ENCODE measurements around the gene RNF214. TPM values are rescaled to one million over a fixed set of nuclear protein-coding genes. Genes with fewer than 3 reads are reported as not detected.

The RNF214 gene
- total RNA-seq, 2 donors from 2014 or later = 14.6 to 21.8 TPM

GRCh38 chr11:117302228-117302627, 69.8 kb downstream of the RNF214 start:
- no peak overlapping the region for H3K27ac ChIP-seq
- DNase-seq (ENCODE audit: low spot score) = no peak
- H3K9me3 ChIP-seq = no peaks in the 10 kb centered on the region
- H3K36me3 ChIP-seq = peaks cover 4% of the 10 kb centered on the region
- H3K4me1 ChIP-seq (ENCODE audit: control insufficient read depth in 1 of 2, low read depth in 2 of 2) = peaks cover 0 to 10% of the 10 kb centered on the region in 2 donors
- H3K27me3 ChIP-seq (replicated peaks; ENCODE audit: insufficient read depth) = no peaks in the 10 kb centered on the region
- TF ChIP-seq CTCF (IDR thresholded peaks at IDR 0.05) = no peak
- H3K4me3 ChIP-seq = no peak overlapping the region
- ATAC-seq (ENCODE audit: insufficient number of reproducible peaks, low FRiP score, low read depth) = no peak

DNA sequence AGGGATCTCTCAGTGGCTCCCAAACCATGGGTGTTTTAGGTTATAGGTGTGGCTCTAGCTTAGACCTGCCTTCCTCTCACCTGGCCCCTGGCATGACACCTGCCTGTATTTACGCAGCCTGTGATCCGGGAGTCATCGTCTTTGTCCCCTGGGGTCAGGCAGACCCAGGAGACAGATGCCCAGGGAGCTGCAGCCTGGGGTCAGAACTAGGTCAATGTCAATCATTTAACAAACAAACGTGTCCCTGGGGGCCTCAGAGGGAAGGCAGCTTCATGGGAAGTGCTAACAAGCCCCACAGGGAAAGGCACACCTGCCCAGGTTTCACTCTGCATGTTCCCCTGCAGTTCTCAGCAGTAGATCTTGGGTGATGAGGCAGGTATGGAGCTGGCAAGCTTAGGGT, 70.6 kb downstream of the RNF214 start:
- DNase-seq (ENCODE audit: low spot score) (no peak), ATAC-seq (ENCODE audit: insufficient number of reproducible peaks, low FRiP score, low read depth) (no peak)
- Histone ChIP-seq H3K4me1 (ENCODE audit: control insufficient read depth in 1 of 2, low read depth in 2 of 2) (peaks cover 0 to 10% of the 10 kb centered on the region in 2 donors), H3K36me3 (peaks cover 4% of the 10 kb centered on the region), H3K4me3 (no peak overlapping the region), H3K27ac (no peak overlapping the region), H3K9me3 (no peaks in the 10 kb centered on the region), H3K27me3 (replicated peaks; ENCODE audit: insufficient read depth) (no peaks in the 10 kb centered on the region)
- no peak for TF ChIP-seq CTCF (IDR thresholded peaks at IDR 0.05)

GRCh38 chr11:117303646-117304315, 71.3 kb downstream of the RNF214 start:
- Histone ChIP-seq H3K27ac (no peak overlapping the region), H3K4me1 (ENCODE audit: control insufficient read depth in 1 of 2, low read depth in 2 of 2) (peaks cover 0 to 10% of the 10 kb centered on the region in 2 donors), H3K4me3 (no peak overlapping the region), H3K9me3 (no peaks in the 10 kb centered on the region), H3K36me3 (peaks cover 4% of the 10 kb centered on the region), H3K27me3 (replicated peaks; ENCODE audit: insufficient read depth) (no peaks in the 10 kb centered on the region)
- DNase-seq (ENCODE audit: low spot score) (no peak), ATAC-seq (ENCODE audit: insufficient number of reproducible peaks, low FRiP score, low read depth) (no peak)
- TF ChIP-seq CTCF (IDR thresholded peaks at IDR 0.05) = no peak

DNA sequence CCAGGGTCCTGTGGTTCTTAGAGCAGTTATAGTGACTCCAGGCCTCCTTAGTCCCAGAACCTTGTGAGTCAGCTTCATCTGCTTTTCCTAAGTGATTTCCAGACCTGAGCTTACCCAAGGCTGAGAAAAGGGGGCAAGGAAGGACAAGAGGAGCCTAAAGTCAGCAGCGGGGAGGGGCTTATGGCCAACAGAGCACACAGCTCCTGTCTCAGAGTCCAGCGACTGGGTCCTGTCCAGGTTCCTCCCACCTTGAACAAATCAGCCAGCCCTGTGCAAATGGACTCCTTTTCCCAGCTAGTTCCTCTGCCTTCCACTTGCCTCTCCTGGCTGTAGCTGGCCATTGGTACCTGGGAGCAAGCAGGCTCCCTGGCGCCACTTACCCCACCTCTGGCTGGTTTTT, 72.7 kb downstream of the RNF214 start:
- DNase-seq (ENCODE audit: low spot score) (no peak), ATAC-seq (ENCODE audit: insufficient number of reproducible peaks, low FRiP score, low read depth) (no peak)
- H3K4me1 ChIP-seq (ENCODE audit: control insufficient read depth in 1 of 2, low read depth in 2 of 2) = peaks cover 0 to 7% of the 10 kb centered on the region in 2 donors
- H3K36me3 ChIP-seq = peaks cover 4% of the 10 kb centered on the region
- no peak for TF ChIP-seq CTCF (IDR thresholded peaks at IDR 0.05)
- no peaks in the 10 kb centered on the region for H3K9me3 ChIP-seq
- no peaks in the 10 kb centered on the region for H3K27me3 ChIP-seq (replicated peaks; ENCODE audit: insufficient read depth)
- no peak overlapping the region for H3K27ac ChIP-seq
- no peak overlapping the region for H3K4me3 ChIP-seq

GRCh38 chr11:117309310-117309709, 76.8 kb downstream of the RNF214 start:
- H3K36me3 ChIP-seq = peaks cover 4% of the 10 kb centered on the region
- peaks cover 5 to 9% of the 10 kb centered on the region in 2 donors for H3K4me1 ChIP-seq (ENCODE audit: control insufficient read depth in 1 of 2, low read depth in 2 of 2)
- no peak overlapping the region for H3K27ac ChIP-seq
- DNase-seq (ENCODE audit: low spot score) = no peak
- no peaks in the 10 kb centered on the region for H3K27me3 ChIP-seq (replicated peaks; ENCODE audit: insufficient read depth)
- H3K9me3 ChIP-seq = no peaks in the 10 kb centered on the region
- H3K4me3 ChIP-seq = no peak overlapping the region
- ATAC-seq (ENCODE audit: insufficient number of reproducible peaks, low FRiP score, low read depth) = no peak
- TF ChIP-seq CTCF (IDR thresholded peaks at IDR 0.05) = no peak
